Omental fat pad (tissue), 4 donors: ENCODE results near the gene SND1. TPM values are rescaled to one million over a fixed set of nuclear protein-coding genes. Genes with fewer than 3 reads are reported as not detected.

Experiments used
- ATAC-seq: fragments of 150-250 bp; one replicate; pipeline ENCODE4 v1.9.1; 2016; ENCODE audit warnings: mild to moderate bottlenecking, moderate library complexity; ENCODE audit not compliant: low FRiP score
- DNase-seq: peaks from one replicate; pipeline ENCODE4 v3.0.0-alpha.2; 2019; ENCODE audit warnings: low spot score
- CTCF ChIP-seq, 3 donors: fragments of 450-650 bp; IDR thresholded peaks; one replicate each; pipeline ENCODE4 v1.5.1; 2016 to 2017; ENCODE audit warnings: antibody characterized with exemption in 3 of 3, mild to moderate bottlenecking in 3 of 3, moderate library complexity in 2 of 3
- total RNA-seq, 4 donors: library from RNA; depleted of rRNA; stranded (reverse); fragments of >200 nt; gene quantifications; one replicate each; pipeline ENCODE4 v1.1.0, GENCODE V29; 2016

The SND1 gene
- total RNA-seq, 4 donors from 2014 or later: 90.8 to 140 (median 125) TPM

- ATAC-seq: no peak
- TF ChIP-seq CTCF (IDR thresholded peaks at IDR 0.05): no peak
- DNase-seq: no peak
These were observed 253.7 kb downstream of the SND1 start for GRCh38 chr7:127905491-127906330.

- no peak for DNase-seq
- ATAC-seq: no peak
- TF ChIP-seq CTCF (IDR thresholded peaks at IDR 0.05): no peak
These were observed 255.4 kb downstream of the SND1 start for GRCh38 chr7:127907110-127908040.

- ATAC-seq (no peak), DNase-seq (no peak)
- TF ChIP-seq CTCF (IDR thresholded peaks at IDR 0.05): no peak
These were observed 256.6 kb downstream of the SND1 start for GRCh38 chr7:127908430-127909258.

- TF ChIP-seq CTCF (IDR thresholded peaks at IDR 0.05): no peak
- no peak for ATAC-seq
- DNase-seq: no peak
These were observed 257.6 kb downstream of the SND1 start for GRCh38 chr7:127909424-127910152.

- DNase-seq (no peak), ATAC-seq (no peak)
- no peak for TF ChIP-seq CTCF (IDR thresholded peaks at IDR 0.05)
These were observed 258.7 kb downstream of the SND1 start for GRCh38 chr7:127910670-127911069.

- no peak for ATAC-seq
- DNase-seq: no peak
- no peak for TF ChIP-seq CTCF (IDR thresholded peaks at IDR 0.05)
These were observed 260.0 kb downstream of the SND1 start for GRCh38 chr7:127911968-127912511.
